ENCODE data around the gene MYOF.

MYOF gene

DNA sequence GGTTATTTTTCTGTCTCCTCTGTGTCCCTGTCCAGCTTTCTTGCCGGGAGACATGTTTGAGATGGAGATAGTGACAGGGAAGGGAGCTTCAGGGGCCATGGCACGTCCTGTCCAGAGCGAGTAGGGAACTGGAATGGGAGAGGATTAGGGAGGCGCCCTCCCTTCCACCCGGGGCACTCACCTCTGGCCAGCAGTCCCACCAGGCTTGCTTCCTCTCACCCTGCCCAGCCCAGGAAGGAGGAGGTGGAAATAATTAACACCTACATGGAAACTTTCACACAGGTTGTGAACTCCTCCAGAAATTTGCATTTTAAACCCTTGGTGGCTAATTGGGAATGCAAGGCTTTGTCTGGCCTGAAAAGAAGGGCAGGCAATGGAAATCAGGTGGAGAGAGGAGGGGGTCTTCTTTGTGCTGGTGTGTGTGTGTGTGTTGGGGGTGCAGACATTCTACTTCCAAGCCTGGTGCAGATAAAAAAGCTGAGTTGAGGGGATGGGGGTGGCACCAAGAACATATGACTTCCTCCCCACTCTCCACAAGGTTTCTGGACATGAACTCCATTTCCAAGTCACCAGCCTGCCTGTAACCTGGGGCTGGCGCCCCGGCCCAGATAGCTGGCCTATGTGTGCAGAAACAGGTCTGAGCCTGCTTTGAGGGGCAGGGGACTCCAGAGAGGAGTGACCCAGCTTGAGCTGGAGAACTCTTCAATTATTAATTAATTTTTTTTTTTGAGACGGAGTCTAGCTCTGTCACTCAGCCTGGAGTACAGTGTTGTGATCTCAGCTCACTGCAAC lies 209.1 kb downstream of the MYOF start:
- TF ChIP-seq, protein P1, sequence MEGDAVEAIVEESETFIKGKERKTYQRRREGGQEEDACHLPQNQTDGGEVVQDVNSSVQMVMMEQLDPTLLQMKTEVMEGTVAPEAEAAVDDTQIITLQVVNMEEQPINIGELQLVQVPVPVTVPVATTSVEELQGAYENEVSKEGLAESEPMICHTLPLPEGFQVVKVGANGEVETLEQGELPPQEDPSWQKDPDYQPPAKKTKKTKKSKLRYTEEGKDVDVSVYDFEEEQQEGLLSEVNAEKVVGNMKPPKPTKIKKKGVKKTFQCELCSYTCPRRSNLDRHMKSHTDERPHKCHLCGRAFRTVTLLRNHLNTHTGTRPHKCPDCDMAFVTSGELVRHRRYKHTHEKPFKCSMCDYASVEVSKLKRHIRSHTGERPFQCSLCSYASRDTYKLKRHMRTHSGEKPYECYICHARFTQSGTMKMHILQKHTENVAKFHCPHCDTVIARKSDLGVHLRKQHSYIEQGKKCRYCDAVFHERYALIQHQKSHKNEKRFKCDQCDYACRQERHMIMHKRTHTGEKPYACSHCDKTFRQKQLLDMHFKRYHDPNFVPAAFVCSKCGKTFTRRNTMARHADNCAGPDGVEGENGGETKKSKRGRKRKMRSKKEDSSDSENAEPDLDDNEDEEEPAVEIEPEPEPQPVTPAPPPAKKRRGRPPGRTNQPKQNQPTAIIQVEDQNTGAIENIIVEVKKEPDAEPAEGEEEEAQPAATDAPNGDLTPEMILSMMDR (IDR thresholded peaks at IDR 0.05; ENCODE audit: extremely low read depth, missing control alignments) = no peak

DNA sequence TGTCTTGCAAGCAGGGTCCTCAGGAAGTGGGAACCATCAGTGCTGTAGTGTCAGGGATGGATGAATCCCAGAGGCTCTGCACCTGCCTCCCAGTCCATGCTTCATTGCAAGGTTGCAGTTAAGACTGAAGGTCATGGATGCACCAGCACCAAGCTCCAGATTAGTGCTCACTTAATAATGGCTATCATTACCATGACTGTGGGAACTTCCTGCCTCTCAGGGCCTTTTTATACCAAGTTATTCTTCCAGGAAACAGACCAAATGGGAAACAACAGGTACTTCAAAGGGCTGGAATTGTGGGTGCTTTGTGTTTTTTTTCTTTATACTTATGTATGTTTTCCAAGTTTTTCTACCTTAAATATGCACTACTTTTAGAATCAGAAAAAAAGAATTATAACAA lies 210.8 kb downstream of the MYOF start:
- no peak for DNase-seq (ENCODE audit: low spot score)
- TF ChIP-seq, protein P1 (IDR thresholded peaks at IDR 0.05; ENCODE audit: extremely low read depth, missing control alignments) = no peak

More for the DNA sequence above, 209.1 kb downstream of the MYOF start:
- no peak for DNase-seq (ENCODE audit: low spot score)

DNA sequence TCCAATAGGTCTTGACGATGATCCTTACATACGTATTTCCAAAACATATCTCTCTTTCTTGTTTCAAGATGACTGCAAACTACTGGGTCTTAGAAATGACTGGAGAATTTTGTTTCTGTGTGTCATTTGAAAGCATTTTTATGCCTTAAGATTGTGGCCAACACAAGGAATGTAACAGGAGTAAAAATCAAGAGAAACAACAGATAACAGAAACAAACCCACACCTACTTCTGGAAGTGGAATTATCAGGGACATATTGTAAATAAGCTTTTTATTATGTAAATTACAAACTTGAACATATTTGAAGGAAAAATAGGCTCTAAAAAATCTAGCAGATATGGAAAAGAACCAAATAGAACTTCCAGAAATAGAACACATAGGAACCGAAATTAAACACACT lies 212.9 kb downstream of the MYOF start:
- no peak for DNase-seq (ENCODE audit: low spot score)
- TF ChIP-seq, protein P1 (IDR thresholded peaks at IDR 0.05; ENCODE audit: extremely low read depth, missing control alignments) = no peak

DNA sequence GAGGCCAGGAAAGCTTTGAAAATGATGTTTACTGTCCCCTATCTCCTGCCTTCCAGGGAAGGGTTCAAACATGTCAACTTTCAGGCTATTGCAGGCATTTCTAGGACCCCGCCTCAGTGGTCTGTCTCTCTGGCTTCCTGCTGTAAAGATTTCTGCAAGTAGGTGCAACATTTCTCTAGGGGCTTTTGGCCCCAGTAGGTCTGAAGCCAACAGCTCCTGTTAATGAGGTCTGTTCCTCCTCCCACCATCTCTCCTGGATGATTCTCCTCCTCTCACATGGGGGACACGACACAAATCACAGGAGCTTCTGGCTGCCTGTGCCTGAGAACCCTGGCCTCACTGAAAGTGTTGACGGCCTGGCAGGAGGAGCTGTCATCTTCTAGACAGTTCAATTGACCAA lies 214.1 kb downstream of the MYOF start:
- no peak for DNase-seq (ENCODE audit: low spot score)
- TF ChIP-seq, protein P1 (IDR thresholded peaks at IDR 0.05; ENCODE audit: extremely low read depth, missing control alignments) = no peak

DNA sequence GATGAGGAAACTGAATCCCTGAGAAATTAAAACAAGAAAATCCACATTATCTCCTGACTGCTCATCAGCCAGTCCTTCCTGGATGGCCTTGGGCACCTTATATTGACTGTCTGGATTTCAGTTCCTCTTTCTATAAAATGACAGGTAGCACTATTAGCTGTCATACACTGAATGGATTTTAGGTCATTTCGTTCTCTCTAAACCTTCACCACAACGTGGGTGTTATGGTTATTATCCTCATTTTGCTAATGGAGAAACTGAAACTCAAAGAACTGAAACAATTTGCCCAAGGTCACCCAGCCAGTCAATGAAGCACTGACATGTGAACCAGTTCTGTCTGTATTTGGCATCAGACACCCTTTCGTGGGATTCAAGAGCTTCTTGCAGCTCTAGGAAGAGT lies 214.6 kb downstream of the MYOF start:
- TF ChIP-seq, protein P1 (IDR thresholded peaks at IDR 0.05; ENCODE audit: extremely low read depth, missing control alignments) = no peak
- DNase-seq (ENCODE audit: low spot score) = peak; percentile 66

DNA sequence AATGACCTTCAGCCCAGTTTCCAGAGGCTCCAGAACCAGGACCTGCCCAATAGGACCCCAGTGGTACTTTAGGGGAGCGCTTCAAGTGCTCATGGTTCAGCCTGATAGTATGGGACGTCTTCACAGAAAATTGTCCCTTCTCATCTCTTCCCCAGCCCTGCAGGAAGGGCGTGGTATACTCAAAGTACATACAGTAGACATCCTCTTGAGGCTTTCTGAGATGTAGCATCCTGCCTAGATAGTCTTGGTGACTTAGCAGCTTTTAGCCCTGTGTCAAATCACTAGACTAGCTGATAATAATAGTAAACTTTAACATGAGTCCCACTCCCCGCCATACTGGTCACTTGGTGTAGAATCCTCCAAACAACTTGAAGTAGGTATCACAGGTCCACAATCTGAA lies 215.3 kb downstream of the MYOF start:
- DNase-seq (ENCODE audit: low spot score) = no peak
- TF ChIP-seq, protein P1 (IDR thresholded peaks at IDR 0.05; ENCODE audit: extremely low read depth, missing control alignments) = no peak

DNA sequence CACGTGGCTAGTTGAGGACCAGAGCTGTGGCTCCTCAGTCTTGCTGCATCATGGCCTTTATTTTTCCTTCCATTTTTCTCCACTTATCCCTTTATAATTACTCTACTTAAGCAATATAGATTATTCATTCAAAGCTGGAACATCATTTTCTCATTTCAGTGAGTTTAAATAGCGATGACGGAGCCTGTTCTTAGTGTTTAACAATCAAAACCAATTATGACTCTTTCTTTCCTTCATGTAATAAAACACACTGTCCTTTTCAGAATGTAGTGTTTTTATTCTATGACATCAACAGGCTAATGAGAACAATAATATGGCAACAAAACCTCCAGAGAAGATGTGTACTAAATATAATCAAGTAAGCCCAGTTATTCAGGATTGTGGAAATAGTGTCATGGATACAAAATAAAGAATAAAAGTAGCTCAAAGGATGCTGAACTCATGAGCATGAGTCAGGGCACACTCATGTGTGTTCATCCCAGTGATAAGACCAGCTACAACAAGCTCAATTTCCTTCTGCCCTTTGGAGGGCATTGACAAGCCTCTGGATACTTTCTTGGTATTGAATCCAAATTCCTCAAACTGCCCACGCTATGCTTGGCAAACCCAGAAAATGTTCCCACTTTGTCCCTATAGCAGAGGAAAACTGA lies 220.0 kb downstream of the MYOF start:
- DNase-seq (ENCODE audit: low spot score) = no peak
- TF ChIP-seq, protein P1 (IDR thresholded peaks at IDR 0.05; ENCODE audit: extremely low read depth, missing control alignments) = no peak

Measured in GM20000 (cell line).